B cell (primary cell): ENCODE data around the gene SYT17. TPM values are rescaled to one million over a fixed set of nuclear protein-coding genes. Genes with fewer than 3 reads are reported as not detected.

Experiments
- ATAC-seq: fragments of 200-7000 bp; cut with Tn5 transposase; one replicate; pipeline ENCODE4 v1.10.0; 2021; ENCODE audit warnings: low read depth, mild to moderate bottlenecking, moderate number of reproducible peaks, moderate library complexity
- CTCF ChIA-PET: fragments of 350-600 bp; sonication (Branson Sonifier 250); formaldehyde crosslinking; loops from one replicate; lab custom pipeline; 2021; ENCODE audit warnings: antibody characterized with exemption, inconsistent platforms; lab: Charles Lee
- POLR2A ChIA-PET: fragments of 350-600 bp; sonication (Branson Sonifier 250); formaldehyde crosslinking; loops from one replicate; lab custom pipeline; 2021; ENCODE audit warnings: antibody characterized with exemption; lab: Charles Lee
- DNase-seq: peaks from one replicate; pipeline ENCODE4 v3.0.0; 2013
- H2AFZ ChIP-seq: 2 replicates; pipeline ENCODE4 v1.6.1; 2012; ENCODE audit warnings: mild to moderate bottlenecking, low read depth, low read length; ENCODE audit not compliant: insufficient read depth, poor library complexity, severe bottlenecking
- H3K27ac ChIP-seq, 2 donors: 1 replicate in 1 of 2; 2 replicates in 1 of 2; pipeline ENCODE4 v1.5.1; 2012 to 2013; ENCODE audit warnings: low read length in 2 of 2, mild to moderate bottlenecking in 2 of 2, moderate library complexity in 1 of 2
- H3K27me3 ChIP-seq, 4 experiments: fragments of 200-600 bp in 1 of 4; sonication (generic) in 1 of 4; replicated peaks in 1 of 4; 1 replicate in 2 of 4; 2 replicates in 2 of 4; pipeline versions ENCODE4 v1.6.1 to v1.7.0; 2013 to 2016; ENCODE audit warnings: low read length in 3 of 4, mild to moderate bottlenecking in 2 of 4, mixed read lengths in 1 of 4, moderate library complexity in 1 of 4; ENCODE audit not compliant: insufficient read depth in 4 of 4, control insufficient read depth in 3 of 4; ENCODE audit errors: control extremely low read depth in 1 of 4
- H3K36me3 ChIP-seq, 2 experiments: replicated peaks in 1 of 2; 1 replicate in 1 of 2; 2 replicates in 1 of 2; pipeline versions ENCODE4 v1.6.1 to v1.7.1; 2013; ENCODE audit warnings: low read length in 1 of 2; ENCODE audit not compliant: insufficient read depth in 2 of 2, control insufficient read depth in 1 of 2; ENCODE audit errors: control extremely low read depth in 1 of 2, extremely low read depth in 1 of 2
- H3K4me1 ChIP-seq, 2 donors: fragments of 200-600 bp in 1 of 2; sonication (generic) in 1 of 2; 1 replicate in 1 of 2; 2 replicates in 1 of 2; pipeline versions ENCODE4 v1.5.1 to v1.6.1; 2013 to 2017; ENCODE audit warnings: low read length in 2 of 2; ENCODE audit not compliant: control insufficient read depth in 2 of 2, insufficient read depth in 2 of 2
- H3K4me2 ChIP-seq: replicated peaks from 2 replicates; pipeline ENCODE3; 2012; ENCODE audit warnings: mild to moderate bottlenecking, low read depth, low read length; ENCODE audit not compliant: poor library complexity, severe bottlenecking
- H3K4me3 ChIP-seq, 5 experiments: fragments of 200-600 bp in 1 of 5; sonication (generic) in 1 of 5; 1 replicate in 3 of 5; 2 replicates in 2 of 5; pipeline versions ENCODE4 v1.5.1 to v1.7.0; 2011 to 2016; ENCODE audit warnings: low read length in 4 of 5, mild to moderate bottlenecking in 4 of 5, low read depth in 2 of 5, control low read depth in 1 of 5, moderate library complexity in 1 of 5; ENCODE audit not compliant: insufficient read depth in 1 of 5; ENCODE audit errors: control extremely low read depth in 1 of 5, extremely low read depth in 1 of 5
- H3K79me2 ChIP-seq: fragments of 200-600 bp; sonication (generic); one replicate; pipeline ENCODE4 v1.6.0; 2016; ENCODE audit warnings: low read length; ENCODE audit not compliant: control insufficient read depth, insufficient read depth
- H3K9ac ChIP-seq: fragments of 200-600 bp; sonication (generic); 2 replicates; pipeline ENCODE4 v1.6.1; 2017; ENCODE audit warnings: mild to moderate bottlenecking, low read length, moderate library complexity
- H3K9me3 ChIP-seq, 3 donors: one replicate each; pipeline versions ENCODE4 v1.6.1 to v1.7.1; 2013; ENCODE audit warnings: low read length in 2 of 3; ENCODE audit not compliant: control insufficient read depth in 2 of 3, insufficient read depth in 1 of 3; ENCODE audit errors: control extremely low read depth in 1 of 3
- H4K20me1 ChIP-seq: 2 replicates; pipeline ENCODE4 v1.6.0; 2012; ENCODE audit warnings: mild to moderate bottlenecking, low read length; ENCODE audit not compliant: insufficient read depth, control insufficient read depth, poor library complexity, severe bottlenecking
- H3K27ac Mint-ChIP-seq: one replicate; pipeline ENCODE4 v1.8.0; 2021; ENCODE audit warnings: mixed read lengths
- H3K27me3 Mint-ChIP-seq: one replicate; pipeline ENCODE4 v1.8.0; 2021; ENCODE audit warnings: mixed read lengths
- H3K4me1 Mint-ChIP-seq: one replicate; pipeline ENCODE4 v1.8.0; 2021; ENCODE audit warnings: mixed read lengths
- H3K4me3 Mint-ChIP-seq: one replicate; pipeline ENCODE4 v1.8.0; 2021; ENCODE audit warnings: mixed read lengths
- H3K9me3 Mint-ChIP-seq: one replicate; pipeline ENCODE4 v1.8.0; 2022; ENCODE audit warnings: mixed read lengths; ENCODE audit not compliant: insufficient read depth
- EZH2 ChIP-seq: IDR thresholded peaks from 2 replicates; pipeline ENCODE4 v1.6.1; 2012; ENCODE audit warnings: borderline replicate concordance, low read depth, mild to moderate bottlenecking, moderate library complexity, low read length; ENCODE audit not compliant: insufficient read depth, poor library complexity, severe bottlenecking
- WGBS: methylation state at CpG from one replicate; pipeline ENCODE4 v1.1.5; 2013; ENCODE audit warnings: missing lambda C conversion rate; ENCODE audit not compliant: insufficient coverage; 5-methylcytosine and 5-hydroxymethylcytosine counted together
- intact Hi-C: fragments of 100-400 bp; cut with micrococcal nuclease; formaldehyde crosslinking; loops from one replicate; pipeline ENCODE4 v1.10.0; 2022
- polyA plus RNA-seq: library from polyadenylated mRNA; depleted of rRNA; stranded (reverse); fragments of >200 nt; gene quantifications from 2 replicates; pipeline ENCODE4 v1.2.3, GENCODE V29; 2012
- total RNA-seq, 2 donors: library from RNA; stranded (reverse); fragments of 120-200 nt in 1 of 2; gene quantifications; 1 replicate in 1 of 2; 2 replicates in 1 of 2; pipeline versions ENCODE4 v1.2.3 to v1.2.4, GENCODE V29; 2013 to 2022
- TF ChIP-seq, protein P1 (sequence below): fragments of 200-600 bp; IDR thresholded peaks from one replicate; pipeline ENCODE4 v1.8.0; 2022; ENCODE audit warnings: antibody characterized with exemption, mild to moderate bottlenecking

Gene SYT17
- total and polyA plus RNA-seq, 2 donors (not counting 1 experiment from before 2014, with no cell fraction given) = 24.9 to 27.7 TPM

DNA sequence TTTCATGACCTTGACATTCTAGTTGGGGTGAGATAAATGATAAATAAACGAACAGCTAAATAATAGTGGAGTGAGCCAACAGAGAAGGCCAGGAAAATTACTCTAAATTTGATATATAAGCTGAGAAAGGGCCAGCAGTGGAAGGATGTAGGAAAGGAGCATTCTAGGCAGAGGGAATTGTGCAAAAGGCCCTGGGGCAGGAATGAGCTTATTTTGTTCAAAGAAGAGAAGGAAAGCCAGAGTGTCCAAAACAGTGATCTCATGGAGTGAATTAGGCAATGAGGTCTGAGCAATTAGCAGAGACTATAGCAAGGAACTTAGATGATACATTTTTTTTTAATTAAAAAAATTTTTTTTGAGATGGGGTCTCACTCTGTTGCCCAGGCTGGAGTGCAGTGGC lies 74.1 kb downstream of the SYT17 start:
- no peak for DNase-seq
- no peak overlapping the region for H3K4me3 Mint-ChIP-seq
- Histone ChIP-seq H3K36me3 (peaks cover 0 to 12% of the 10 kb centered on the region in 2 experiments), H3K4me3 (no peak overlapping the region), H3K4me2 (no peak overlapping the region), H3K4me1 (no peaks in the 10 kb centered on the region), H3K79me2 (no peaks in the 10 kb centered on the region), H3K27me3 (no peaks in the 10 kb centered on the region), H3K9ac (no peak overlapping the region), H2AFZ (no peak overlapping the region), H3K9me3 (peaks cover 0 to 35% (median 10%) of the 10 kb centered on the region in 3 donors), H4K20me1 (no peaks in the 10 kb centered on the region), H3K27ac (no peak overlapping the region)
- TF ChIP-seq, protein P1, sequence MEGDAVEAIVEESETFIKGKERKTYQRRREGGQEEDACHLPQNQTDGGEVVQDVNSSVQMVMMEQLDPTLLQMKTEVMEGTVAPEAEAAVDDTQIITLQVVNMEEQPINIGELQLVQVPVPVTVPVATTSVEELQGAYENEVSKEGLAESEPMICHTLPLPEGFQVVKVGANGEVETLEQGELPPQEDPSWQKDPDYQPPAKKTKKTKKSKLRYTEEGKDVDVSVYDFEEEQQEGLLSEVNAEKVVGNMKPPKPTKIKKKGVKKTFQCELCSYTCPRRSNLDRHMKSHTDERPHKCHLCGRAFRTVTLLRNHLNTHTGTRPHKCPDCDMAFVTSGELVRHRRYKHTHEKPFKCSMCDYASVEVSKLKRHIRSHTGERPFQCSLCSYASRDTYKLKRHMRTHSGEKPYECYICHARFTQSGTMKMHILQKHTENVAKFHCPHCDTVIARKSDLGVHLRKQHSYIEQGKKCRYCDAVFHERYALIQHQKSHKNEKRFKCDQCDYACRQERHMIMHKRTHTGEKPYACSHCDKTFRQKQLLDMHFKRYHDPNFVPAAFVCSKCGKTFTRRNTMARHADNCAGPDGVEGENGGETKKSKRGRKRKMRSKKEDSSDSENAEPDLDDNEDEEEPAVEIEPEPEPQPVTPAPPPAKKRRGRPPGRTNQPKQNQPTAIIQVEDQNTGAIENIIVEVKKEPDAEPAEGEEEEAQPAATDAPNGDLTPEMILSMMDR = no peak
- ChIA-PET POLR2A (no interaction called here), CTCF (interaction anchor here (0.5 kb wide), 1 partner anchor 164 kb away, joined by 3 read pairs; no protein-coding TSS in a partner anchor)
- H3K27me3 Mint-ChIP-seq = no peaks in the 10 kb centered on the region
- no peaks in the 10 kb centered on the region for H3K9me3 Mint-ChIP-seq
- no peak overlapping the region for H3K27ac Mint-ChIP-seq
- intact Hi-C loops = no loop called here
- no CpG with 5 or more reads among the region's 1 CpG for WGBS
- ATAC-seq = no peak
- H3K4me1 Mint-ChIP-seq = no peaks in the 10 kb centered on the region

- peaks cover 0 to 15% of the 10 kb centered on the region in 2 experiments for H3K36me3 ChIP-seq
- no peak overlapping the region for H3K4me2 ChIP-seq
- Mint-ChIP-seq H3K9me3 (no peaks in the 10 kb centered on the region), H3K27me3 (no peaks in the 10 kb centered on the region), H3K4me3 (no peak overlapping the region), H3K27ac (no peak overlapping the region), H3K4me1 (no peaks in the 10 kb centered on the region)
- H3K27me3 ChIP-seq = no peaks in the 10 kb centered on the region
- DNase-seq (no peak), ATAC-seq (no peak)
- H3K27ac ChIP-seq = no peak overlapping the region
- H4K20me1 ChIP-seq = no peaks in the 10 kb centered on the region
- ChIA-PET CTCF (no interaction called here), POLR2A (no interaction called here)
- intact Hi-C loops = no loop called here
- TF ChIP-seq, protein P1 = no peak
- TF ChIP-seq EZH2 = no peak
- H3K9me3 ChIP-seq = peaks cover 0 to 29% (median 10%) of the 10 kb centered on the region in 3 donors
- no peaks in the 10 kb centered on the region for H3K79me2 ChIP-seq
- 79% methylated on average over 2 of the region's 3 CpGs for WGBS
- H2AFZ ChIP-seq = no peak overlapping the region
- no peaks in the 10 kb centered on the region for H3K4me1 ChIP-seq
- H3K9ac ChIP-seq = no peak overlapping the region
- H3K4me3 ChIP-seq = no peak overlapping the region
Observed at GRCh38 chr16:19242987-19243575, 75.0 kb downstream of the SYT17 start.
